HCT116 (cell line): ENCODE data around the gene SETD1B. TPM values are rescaled to one million over a fixed set of nuclear protein-coding genes. Genes with fewer than 3 reads are reported as not detected.
"Not testable (repeated sequence)": the region's sequence is repeated elsewhere in the genome, so short reads cannot be mapped to it uniquely, and the experiment has no call there.

ENCODE experiments used
- ATAC-seq: fragments of 200-7000 bp; cut with Tn5 transposase; 2 replicates; pipeline ENCODE4 v1.9.1; 2020; ENCODE audit warnings: mild to moderate bottlenecking, moderate library complexity
- BruUV-seq: library from RNA; stranded (reverse); fragments of 400-500 nt; replicated peaks from 2 replicates; lab custom pipeline; 2021; lab: Mats Ljungman, UMichigan
- CTCF ChIA-PET: fragments of 300-600 bp; sonication (Branson Sonifier 250); formaldehyde crosslinking; loops from one replicate; lab custom pipeline; 2021; ENCODE audit warnings: antibody characterized with exemption; lab: Charles Lee
- POLR2A ChIA-PET: fragments of 300-600, 350-600 bp; sonication (Branson Sonifier 250); formaldehyde crosslinking; loops from one replicate; lab custom pipeline; 2021; ENCODE audit warnings: antibody characterized with exemption; lab: Charles Lee
- RAD21 ChIA-PET, 2 experiments: fragments of 300-600 bp; sonication (Branson Sonifier 250); formaldehyde crosslinking; loops; one replicate each; lab custom pipeline; 2023; ENCODE audit warnings: low total read pairs in 2 of 2; ENCODE audit not compliant: uncharacterized antibody in 2 of 2, unreplicated experiment in 2 of 2, low non-redundant PET in 1 of 2; lab: Charles Lee
- DNase-seq: peaks from one replicate; pipeline ENCODE4 v3.0.0-alpha.2; 2010; ENCODE audit warnings: low read depth, low spot score
- H2AFZ ChIP-seq: fragments of 200-600 bp; shearing (Covaris generic), sonication (generic); 2 replicates; pipeline ENCODE4 v1.6.1; 2017; ENCODE audit warnings: low read depth, mixed run types, mixed read lengths, antibody characterized with exemption, low read length; ENCODE audit not compliant: poor library complexity, severe bottlenecking
- H3K27ac ChIP-seq: 2 replicates; pipeline ENCODE4 v1.5.1; 2012; ENCODE audit warnings: low read depth, low read length
- H3K27me3 ChIP-seq: fragments of 200-600 bp; sonication (generic); 2 replicates; pipeline ENCODE4 v1.6.1; 2016; ENCODE audit warnings: mixed run types, low read length, mixed read lengths; ENCODE audit not compliant: insufficient read depth
- H3K36me3 ChIP-seq, 2 experiments: fragments of 200-500 bp in 1 of 2; fragments of 200-600 bp in 1 of 2; sonication (Bioruptor generic) in 1 of 2; sonication (generic) in 1 of 2; 2 replicates each; pipeline versions ENCODE4 v1.5.1 to v1.6.1; 2014 to 2016; ENCODE audit warnings: low read length in 2 of 2, inconsistent platforms in 1 of 2, mixed read lengths in 1 of 2, mixed run types in 1 of 2; ENCODE audit not compliant: insufficient read depth in 2 of 2, control insufficient read depth in 1 of 2
- H3K4me1 ChIP-seq, 2 experiments: fragments of 200-600 bp in 1 of 2; sonication (generic) in 1 of 2; 2 replicates each; pipeline versions ENCODE4 v1.5.1 to v1.6.1; 2012 to 2017; ENCODE audit warnings: low read length in 2 of 2, inconsistent platforms in 1 of 2, mild to moderate bottlenecking in 1 of 2, mixed read lengths in 1 of 2, mixed run types in 1 of 2, moderate library complexity in 1 of 2; ENCODE audit not compliant: insufficient read depth in 2 of 2, control insufficient read depth in 1 of 2
- H3K4me2 ChIP-seq: fragments of 200-600 bp; sonication (generic); 2 replicates; pipeline ENCODE4 v1.6.1; 2017; ENCODE audit warnings: mixed run types, low read length, mixed read lengths
- H3K4me3 ChIP-seq, 2 experiments: fragments of 200-600 bp in 1 of 2; sonication (generic) in 1 of 2; replicated peaks in 1 of 2; 2 replicates each; pipeline ENCODE4 v1.5.1; 2011 to 2016; ENCODE audit warnings: low read length in 2 of 2, control low read depth in 1 of 2, low read depth in 1 of 2, mild to moderate bottlenecking in 1 of 2, mixed read lengths in 1 of 2, mixed run types in 1 of 2
- H3K79me2 ChIP-seq: fragments of 200-600 bp; sonication (generic); 2 replicates; pipeline ENCODE4 v1.6.1; 2017; ENCODE audit warnings: mild to moderate bottlenecking, mixed run types, low read length, moderate library complexity, mixed read lengths; ENCODE audit not compliant: insufficient read depth
- H3K9ac ChIP-seq: fragments of 200-600 bp; sonication (generic); 2 replicates; pipeline ENCODE4 v1.6.1; 2016; ENCODE audit warnings: low read length, mixed read lengths
- H3K9me2 ChIP-seq: fragments of 200-600 bp; sonication (generic), shearing (Covaris generic); 2 replicates; pipeline ENCODE4 v1.6.1; 2017; ENCODE audit warnings: mixed run types, mild to moderate bottlenecking, moderate library complexity; ENCODE audit not compliant: insufficient read depth
- H3K9me3 ChIP-seq, 2 experiments: fragments of 200-500 bp in 1 of 2; fragments of 200-600 bp in 1 of 2; sonication (Bioruptor generic) in 1 of 2; sonication (generic) in 1 of 2; 2 replicates each; pipeline ENCODE4 v1.6.1; 2014 to 2017; ENCODE audit warnings: low read length in 2 of 2, mixed read lengths in 2 of 2, inconsistent platforms in 1 of 2, low read depth in 1 of 2, mild to moderate bottlenecking in 1 of 2, mixed run types in 1 of 2, moderate library complexity in 1 of 2; ENCODE audit not compliant: control insufficient read depth in 1 of 2, insufficient read depth in 1 of 2
- H4K20me1 ChIP-seq: fragments of 200-600 bp; sonication (generic), shearing (Covaris generic); 2 replicates; pipeline ENCODE4 v1.6.1; 2017; ENCODE audit warnings: mixed run types, mild to moderate bottlenecking, moderate library complexity; ENCODE audit not compliant: insufficient read depth
- CBX3 ChIP-seq: IDR thresholded peaks from 2 replicates; pipeline ENCODE4 v1.6.1; 2012; ENCODE audit warnings: low read depth
- CEBPB ChIP-seq: IDR thresholded peaks from 2 replicates; pipeline ENCODE4 v1.6.1; 2012; ENCODE audit warnings: low read depth
- EGR1 ChIP-seq: IDR thresholded peaks from 2 replicates; pipeline ENCODE4 v1.6.1; 2012; ENCODE audit warnings: low read depth
- EZH2 ChIP-seq: fragments of 200-600 bp; sonication (generic); IDR thresholded peaks from 2 replicates; pipeline ENCODE4 v1.6.1; 2017; ENCODE audit warnings: antibody characterized with exemption, mixed run types
- FOSL1 ChIP-seq: IDR thresholded peaks from 2 replicates; pipeline ENCODE4 v1.6.1; 2012; ENCODE audit warnings: low read depth
- JUND ChIP-seq: IDR thresholded peaks from 2 replicates; pipeline ENCODE4 v1.6.1; 2012
- POLR2A ChIP-seq: IDR thresholded peaks from 2 replicates; pipeline ENCODE4 v1.7.0; 2011; ENCODE audit warnings: borderline replicate concordance; ENCODE audit not compliant: insufficient read depth, insufficient read length; ENCODE audit errors: extremely low read depth
- RAD21 ChIP-seq: IDR thresholded peaks from 2 replicates; pipeline ENCODE4 v1.6.1; 2012; ENCODE audit warnings: low read depth, mild to moderate bottlenecking
- SIN3A ChIP-seq: IDR thresholded peaks from 2 replicates; pipeline ENCODE4 v1.6.1; 2012; ENCODE audit warnings: low read depth
- SP1 ChIP-seq: IDR thresholded peaks from 2 replicates; pipeline ENCODE4 v1.6.1; 2012; ENCODE audit warnings: low read depth
- YY1 ChIP-seq: IDR thresholded peaks from 2 replicates; pipeline ENCODE4 v1.6.1; 2011; ENCODE audit warnings: low read length, low read depth, moderate library complexity, mild to moderate bottlenecking; ENCODE audit not compliant: insufficient replicate concordance; ENCODE audit errors: extremely low read depth
- ZFX ChIP-seq: fragments of 450-650 bp; IDR thresholded peaks from 2 replicates; pipeline ENCODE4 v1.6.1; 2017
- ZNF274 ChIP-seq: fragments of 200-500 bp; sonication (Bioruptor generic); IDR thresholded peaks from 2 replicates; pipeline ENCODE4 v1.6.1; 2014; ENCODE audit warnings: mild to moderate bottlenecking, low read depth, low read length, inconsistent platforms
- intact Hi-C: fragments of 100-400 bp; cut with micrococcal nuclease; formaldehyde crosslinking; loops from 2 replicates; pipeline ENCODE4 v1.10.0; 2022
- total RNA-seq: library from RNA; stranded (reverse); gene quantifications from one replicate; pipeline ENCODE4 v1.2.1, GENCODE V29; 2021; ENCODE audit not compliant: unreplicated experiment
- TF ChIP-seq, protein P1 (sequence below): IDR thresholded peaks from 2 replicates; pipeline ENCODE4 v1.6.1; 2012; ENCODE audit warnings: low read depth
- TF ChIP-seq, protein P2 (sequence below): IDR thresholded peaks from 2 replicates; pipeline ENCODE4 v1.6.1; 2012
- TF ChIP-seq, protein P3 (sequence below): IDR thresholded peaks from 2 replicates; pipeline ENCODE4 v1.6.1; 2012

SETD1B gene
- total RNA-seq, 1 experiment from 2014 or later = 17.5 TPM

DNA sequence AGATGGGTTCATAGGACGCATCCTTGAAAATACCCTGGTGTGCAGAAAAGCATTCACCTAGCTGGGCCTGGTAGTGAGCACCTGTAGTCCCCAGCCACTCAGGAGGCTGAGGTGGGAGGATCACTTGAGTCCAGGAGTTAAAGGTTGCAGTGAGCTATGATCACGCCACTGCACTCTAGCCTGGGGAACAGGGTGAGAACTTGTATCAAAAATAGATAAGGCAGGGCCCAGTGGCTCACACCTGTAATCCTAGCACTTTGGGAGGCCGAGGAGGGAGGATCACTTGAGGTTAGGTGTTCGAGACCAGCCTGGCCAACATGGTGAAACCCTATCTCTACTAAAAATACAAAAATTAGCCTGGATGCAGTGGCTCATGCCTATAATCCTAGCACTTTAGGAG is 56.9 kb downstream of the SETD1B start:
- H3K27me3 ChIP-seq, ATAC-seq, H3K4me3 ChIP-seq, H3K27ac ChIP-seq, H3K9me2 ChIP-seq, H3K36me3 ChIP-seq, H3K9me3 ChIP-seq, H3K4me2 ChIP-seq, BruUV-seq, intact Hi-C loops, H3K79me2 ChIP-seq, CTCF ChIA-PET, H3K9ac ChIP-seq, H2AFZ ChIP-seq, DNase-seq, POLR2A ChIA-PET, H4K20me1 ChIP-seq: not testable (repeated sequence)
- peaks cover 15 to 28% of the 10 kb centered on the region in 2 experiments for H3K4me1 ChIP-seq
- RAD21 ChIA-PET = interaction anchor here in 1 of 2 experiments (1.1 kb wide), 1 partner anchor 66 kb away, joined by 3 read pairs; no protein-coding TSS in a partner anchor

DNA sequence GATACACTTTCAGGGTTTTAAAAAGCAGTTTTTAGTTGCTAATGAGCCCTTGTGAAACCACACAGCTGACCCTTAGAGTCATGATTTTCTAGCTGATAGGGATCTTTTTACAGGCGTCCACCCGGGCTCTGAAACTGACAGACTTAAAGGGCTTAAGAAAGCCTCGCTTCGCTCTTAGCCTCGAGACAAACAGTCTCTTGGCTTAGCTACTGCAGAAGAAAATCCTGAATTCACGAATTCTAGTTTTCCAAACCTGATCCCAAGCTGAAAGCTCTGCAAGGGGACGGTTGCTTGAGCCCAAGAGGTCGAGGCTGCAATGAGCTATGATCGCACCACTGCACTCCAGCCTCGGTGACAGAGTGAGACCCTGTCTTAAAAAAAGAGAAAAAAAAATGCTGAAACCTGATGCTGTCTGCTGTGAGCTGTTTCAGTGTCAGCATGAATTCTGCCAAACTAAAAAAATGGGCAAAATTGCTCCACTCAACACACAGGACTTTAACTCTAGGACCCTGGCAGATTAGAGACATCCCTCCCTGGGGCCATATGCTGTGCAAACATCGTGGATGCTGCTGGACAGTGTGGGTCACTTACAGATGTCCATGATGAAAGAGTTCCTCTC is 57.9 kb downstream of the SETD1B start:
- no TSS peak for BruUV-seq
- ChIA-PET CTCF (interaction anchor here (1.0 kb wide), 1 partner anchor 50 kb away, joined by 3 read pairs; no protein-coding TSS in a partner anchor), POLR2A (interaction anchor here (0.7 kb wide), 1 partner anchor 74 kb away, joined by 3 read pairs; no protein-coding TSS in a partner anchor), RAD21 (no interaction called here)
- Histone ChIP-seq H3K36me3 (no peaks in the 10 kb centered on the region), H3K9me3 (no peaks in the 10 kb centered on the region), H2AFZ (no peak overlapping the region), H3K4me1 (peaks cover 15 to 28% of the 10 kb centered on the region in 2 experiments), H3K4me2 (no peak overlapping the region), H3K27me3 (no peaks in the 10 kb centered on the region), H4K20me1 (no peaks in the 10 kb centered on the region), H3K79me2 (no peaks in the 10 kb centered on the region), H3K27ac (no peak overlapping the region), H3K9ac (no peak overlapping the region), H3K9me2 (no peaks in the 10 kb centered on the region), H3K4me3 (no peak overlapping the region)
- intact Hi-C loops = no loop called here
- ATAC-seq = no peak
- DNase-seq = no peak
- no peak for TF ChIP-seq ZFX
- TF ChIP-seq, protein P1, sequence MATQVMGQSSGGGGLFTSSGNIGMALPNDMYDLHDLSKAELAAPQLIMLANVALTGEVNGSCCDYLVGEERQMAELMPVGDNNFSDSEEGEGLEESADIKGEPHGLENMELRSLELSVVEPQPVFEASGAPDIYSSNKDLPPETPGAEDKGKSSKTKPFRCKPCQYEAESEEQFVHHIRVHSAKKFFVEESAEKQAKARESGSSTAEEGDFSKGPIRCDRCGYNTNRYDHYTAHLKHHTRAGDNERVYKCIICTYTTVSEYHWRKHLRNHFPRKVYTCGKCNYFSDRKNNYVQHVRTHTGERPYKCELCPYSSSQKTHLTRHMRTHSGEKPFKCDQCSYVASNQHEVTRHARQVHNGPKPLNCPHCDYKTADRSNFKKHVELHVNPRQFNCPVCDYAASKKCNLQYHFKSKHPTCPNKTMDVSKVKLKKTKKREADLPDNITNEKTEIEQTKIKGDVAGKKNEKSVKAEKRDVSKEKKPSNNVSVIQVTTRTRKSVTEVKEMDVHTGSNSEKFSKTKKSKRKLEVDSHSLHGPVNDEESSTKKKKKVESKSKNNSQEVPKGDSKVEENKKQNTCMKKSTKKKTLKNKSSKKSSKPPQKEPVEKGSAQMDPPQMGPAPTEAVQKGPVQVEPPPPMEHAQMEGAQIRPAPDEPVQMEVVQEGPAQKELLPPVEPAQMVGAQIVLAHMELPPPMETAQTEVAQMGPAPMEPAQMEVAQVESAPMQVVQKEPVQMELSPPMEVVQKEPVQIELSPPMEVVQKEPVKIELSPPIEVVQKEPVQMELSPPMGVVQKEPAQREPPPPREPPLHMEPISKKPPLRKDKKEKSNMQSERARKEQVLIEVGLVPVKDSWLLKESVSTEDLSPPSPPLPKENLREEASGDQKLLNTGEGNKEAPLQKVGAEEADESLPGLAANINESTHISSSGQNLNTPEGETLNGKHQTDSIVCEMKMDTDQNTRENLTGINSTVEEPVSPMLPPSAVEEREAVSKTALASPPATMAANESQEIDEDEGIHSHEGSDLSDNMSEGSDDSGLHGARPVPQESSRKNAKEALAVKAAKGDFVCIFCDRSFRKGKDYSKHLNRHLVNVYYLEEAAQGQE = no peak
- no peak for TF ChIP-seq JUND
- TF ChIP-seq EZH2 = no peak
- TF ChIP-seq POLR2A = no peak
- TF ChIP-seq RAD21 = no peak
- TF ChIP-seq, protein P2, sequence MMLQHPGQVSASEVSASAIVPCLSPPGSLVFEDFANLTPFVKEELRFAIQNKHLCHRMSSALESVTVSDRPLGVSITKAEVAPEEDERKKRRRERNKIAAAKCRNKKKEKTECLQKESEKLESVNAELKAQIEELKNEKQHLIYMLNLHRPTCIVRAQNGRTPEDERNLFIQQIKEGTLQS = no peak
- TF ChIP-seq ZNF274 = no peak
- TF ChIP-seq SP1 = no peak
- TF ChIP-seq CEBPB = no peak
- TF ChIP-seq, protein P3, sequence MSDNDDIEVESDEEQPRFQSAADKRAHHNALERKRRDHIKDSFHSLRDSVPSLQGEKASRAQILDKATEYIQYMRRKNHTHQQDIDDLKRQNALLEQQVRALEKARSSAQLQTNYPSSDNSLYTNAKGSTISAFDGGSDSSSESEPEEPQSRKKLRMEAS = no peak
- no peak for TF ChIP-seq EGR1
- no peak for TF ChIP-seq CBX3
- no peak for TF ChIP-seq SIN3A
- no peak for TF ChIP-seq YY1
- no peak for TF ChIP-seq FOSL1
